Loucy (cell line): ENCODE data around the gene DGCR8.

Experiments
- EZH2phosphoT487 ChIP-seq: fragments of 200-600 bp; IDR thresholded peaks from 2 replicates; pipeline ENCODE4 v1.6.1; 2018; ENCODE audit warnings: antibody characterized with exemption, mild to moderate bottlenecking, moderate library complexity, borderline replicate concordance
- TF ChIP-seq, protein P1 (sequence below): fragments of 200-600 bp; sonication (generic); conservative IDR thresholded peaks from 2 replicates; pipeline ENCODE4 v1.5.1; 2014; ENCODE audit warnings: mild to moderate bottlenecking, antibody characterized with exemption, low read length

- TF ChIP-seq, protein P1, sequence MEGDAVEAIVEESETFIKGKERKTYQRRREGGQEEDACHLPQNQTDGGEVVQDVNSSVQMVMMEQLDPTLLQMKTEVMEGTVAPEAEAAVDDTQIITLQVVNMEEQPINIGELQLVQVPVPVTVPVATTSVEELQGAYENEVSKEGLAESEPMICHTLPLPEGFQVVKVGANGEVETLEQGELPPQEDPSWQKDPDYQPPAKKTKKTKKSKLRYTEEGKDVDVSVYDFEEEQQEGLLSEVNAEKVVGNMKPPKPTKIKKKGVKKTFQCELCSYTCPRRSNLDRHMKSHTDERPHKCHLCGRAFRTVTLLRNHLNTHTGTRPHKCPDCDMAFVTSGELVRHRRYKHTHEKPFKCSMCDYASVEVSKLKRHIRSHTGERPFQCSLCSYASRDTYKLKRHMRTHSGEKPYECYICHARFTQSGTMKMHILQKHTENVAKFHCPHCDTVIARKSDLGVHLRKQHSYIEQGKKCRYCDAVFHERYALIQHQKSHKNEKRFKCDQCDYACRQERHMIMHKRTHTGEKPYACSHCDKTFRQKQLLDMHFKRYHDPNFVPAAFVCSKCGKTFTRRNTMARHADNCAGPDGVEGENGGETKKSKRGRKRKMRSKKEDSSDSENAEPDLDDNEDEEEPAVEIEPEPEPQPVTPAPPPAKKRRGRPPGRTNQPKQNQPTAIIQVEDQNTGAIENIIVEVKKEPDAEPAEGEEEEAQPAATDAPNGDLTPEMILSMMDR, result no peak
- TF ChIP-seq EZH2phosphoT487, result no peak
Measured at GRCh38 chr22:20131859-20132685, 52.0 kb downstream of the DGCR8 start.
